ENCODE data around the gene TMC3.

DNA sequence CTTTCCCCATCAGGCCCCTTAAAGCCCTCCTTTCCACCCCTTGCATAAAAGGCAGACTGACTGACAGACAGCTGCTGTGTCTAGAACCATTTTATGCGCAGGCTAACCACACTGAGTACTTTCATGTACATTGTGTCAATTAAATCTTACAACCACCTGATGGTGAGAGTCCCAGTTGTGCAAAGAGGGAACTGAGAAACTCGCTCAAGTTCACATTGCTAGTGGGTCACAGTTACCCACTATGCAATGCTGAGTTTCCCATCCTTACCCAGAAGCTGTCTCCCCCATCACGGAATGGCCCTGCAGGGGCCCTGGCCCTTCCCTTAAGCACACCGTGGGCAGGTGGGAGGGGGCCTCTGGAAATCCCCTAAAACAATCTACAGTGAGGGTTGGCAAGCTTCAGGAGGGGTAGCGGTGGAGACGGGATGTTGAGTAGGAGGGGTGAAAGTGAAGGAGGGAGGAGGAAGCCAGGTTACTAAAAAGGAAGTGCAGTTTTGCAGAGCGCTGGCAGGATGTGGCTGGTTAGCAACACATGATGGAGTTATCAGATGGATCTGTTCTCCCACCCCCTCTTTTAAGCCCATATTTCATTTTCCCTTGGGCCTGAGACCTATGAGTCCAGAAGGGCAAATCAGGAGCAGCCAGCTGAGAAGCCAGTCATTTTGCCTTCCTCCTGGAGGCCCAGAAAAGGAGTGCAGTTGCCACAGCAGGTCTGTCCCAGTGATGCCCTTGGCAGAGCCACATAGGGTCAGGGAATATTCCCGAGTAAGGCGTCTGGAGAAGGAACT lies 80.1 kb downstream of the TMC3 start:
- TF ChIP-seq, protein P1, sequence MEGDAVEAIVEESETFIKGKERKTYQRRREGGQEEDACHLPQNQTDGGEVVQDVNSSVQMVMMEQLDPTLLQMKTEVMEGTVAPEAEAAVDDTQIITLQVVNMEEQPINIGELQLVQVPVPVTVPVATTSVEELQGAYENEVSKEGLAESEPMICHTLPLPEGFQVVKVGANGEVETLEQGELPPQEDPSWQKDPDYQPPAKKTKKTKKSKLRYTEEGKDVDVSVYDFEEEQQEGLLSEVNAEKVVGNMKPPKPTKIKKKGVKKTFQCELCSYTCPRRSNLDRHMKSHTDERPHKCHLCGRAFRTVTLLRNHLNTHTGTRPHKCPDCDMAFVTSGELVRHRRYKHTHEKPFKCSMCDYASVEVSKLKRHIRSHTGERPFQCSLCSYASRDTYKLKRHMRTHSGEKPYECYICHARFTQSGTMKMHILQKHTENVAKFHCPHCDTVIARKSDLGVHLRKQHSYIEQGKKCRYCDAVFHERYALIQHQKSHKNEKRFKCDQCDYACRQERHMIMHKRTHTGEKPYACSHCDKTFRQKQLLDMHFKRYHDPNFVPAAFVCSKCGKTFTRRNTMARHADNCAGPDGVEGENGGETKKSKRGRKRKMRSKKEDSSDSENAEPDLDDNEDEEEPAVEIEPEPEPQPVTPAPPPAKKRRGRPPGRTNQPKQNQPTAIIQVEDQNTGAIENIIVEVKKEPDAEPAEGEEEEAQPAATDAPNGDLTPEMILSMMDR (conservative IDR thresholded peaks at IDR 0.05), result no peak
- no peak for TF ChIP-seq EZH2 (IDR thresholded peaks at IDR 0.05; ENCODE audit: low read depth)
